ENCODE measurements around the gene SLCO2A1.
A peak's percentile ranks its signal among the peaks of the same experiment; 100 is the strongest.

SLCO2A1 gene

DNA sequence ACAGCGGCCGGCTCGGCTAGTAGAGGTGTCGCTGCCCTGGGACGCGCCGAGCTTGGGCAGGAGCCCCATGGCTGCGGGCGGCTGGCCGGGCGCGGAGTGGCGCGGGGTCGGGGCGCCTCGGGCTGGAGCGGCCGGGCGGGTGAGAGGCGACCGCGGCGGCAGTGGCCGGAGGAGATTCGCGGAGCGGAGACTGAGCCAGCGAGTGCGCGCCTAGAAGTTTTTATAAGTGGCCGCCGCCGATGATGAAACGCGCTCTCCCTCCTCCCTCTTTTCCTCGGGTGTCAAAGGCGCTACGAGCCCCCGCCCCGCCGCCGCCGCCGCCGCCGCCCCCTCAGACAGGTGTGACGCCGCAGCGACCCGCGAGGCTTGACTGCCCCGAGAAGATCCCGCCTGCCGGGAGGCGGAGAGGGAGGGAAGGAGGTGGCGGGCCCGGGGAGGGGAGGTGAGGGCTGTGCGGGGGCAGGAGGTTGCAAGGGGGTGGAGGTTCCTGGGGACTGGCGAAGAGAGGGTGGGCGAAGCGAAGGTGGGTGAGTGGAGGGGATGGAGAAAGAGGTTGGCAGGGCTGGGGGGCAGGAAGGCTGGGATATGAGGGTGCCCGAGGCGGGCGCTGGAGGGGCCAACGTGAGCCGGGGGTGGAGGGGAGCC is at the start of gene SLCO2A1 (continued):
- TF ChIP-seq, protein P1, sequence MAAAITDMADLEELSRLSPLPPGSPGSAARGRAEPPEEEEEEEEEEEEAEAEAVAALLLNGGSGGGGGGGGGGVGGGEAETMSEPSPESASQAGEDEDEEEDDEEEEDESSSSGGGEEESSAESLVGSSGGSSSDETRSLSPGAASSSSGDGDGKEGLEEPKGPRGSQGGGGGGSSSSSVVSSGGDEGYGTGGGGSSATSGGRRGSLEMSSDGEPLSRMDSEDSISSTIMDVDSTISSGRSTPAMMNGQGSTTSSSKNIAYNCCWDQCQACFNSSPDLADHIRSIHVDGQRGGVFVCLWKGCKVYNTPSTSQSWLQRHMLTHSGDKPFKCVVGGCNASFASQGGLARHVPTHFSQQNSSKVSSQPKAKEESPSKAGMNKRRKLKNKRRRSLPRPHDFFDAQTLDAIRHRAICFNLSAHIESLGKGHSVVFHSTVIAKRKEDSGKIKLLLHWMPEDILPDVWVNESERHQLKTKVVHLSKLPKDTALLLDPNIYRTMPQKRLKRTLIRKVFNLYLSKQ (tag by site-specific recombination; IDR thresholded peaks at IDR 0.05; ENCODE audit: borderline replicate concordance), result no peak
- TF ChIP-seq ZNF121 (tag by site-specific recombination; IDR thresholded peaks at IDR 0.05) (no peak), HOXC10 (CRISPR knock-in tag; IDR thresholded peaks at IDR 0.05) (no peak), ZNF701 (tag by site-specific recombination; IDR thresholded peaks at IDR 0.05) (no peak), TCF7L2 (IDR thresholded peaks at IDR 0.05; ENCODE audit: borderline replicate concordance, low read depth, low read length) (no peak), ZNF184 (tag by site-specific recombination; IDR thresholded peaks at IDR 0.05) (no peak), ZNF677 (tag by site-specific recombination; IDR thresholded peaks at IDR 0.05) (0 out of 2 replicates have a peak, but pooled peaks have one; percentile 9), ZNF501 (tag by site-specific recombination; IDR thresholded peaks at IDR 0.05) (no peak), ZNF555 (tag by site-specific recombination; conservative IDR thresholded peaks at IDR 0.05) (no peak), ZNF302 (tag by site-specific recombination; IDR thresholded peaks at IDR 0.05; ENCODE audit: low read depth) (no peak), ZNF843 (tag by site-specific recombination; IDR thresholded peaks at IDR 0.05) (no peak), ZNF561 (tag by site-specific recombination; IDR thresholded peaks at IDR 0.05; ENCODE audit: borderline replicate concordance) (no peak), ZNF76 (tag by site-specific recombination; IDR thresholded peaks at IDR 0.05; ENCODE audit: borderline replicate concordance, low read depth) (0 out of 2 replicates have a peak, but pooled peaks have one; percentile 35), ZIC2 (tag by site-specific recombination; IDR thresholded peaks at IDR 0.05) (no peak), GLI4 (tag by site-specific recombination; IDR thresholded peaks at IDR 0.05) (0 out of 2 replicates have a peak, but pooled peaks have one; percentile 29), RBAK (tag by site-specific recombination; IDR thresholded peaks at IDR 0.05) (no peak), ZNF354C (tag by site-specific recombination; IDR thresholded peaks at IDR 0.05; ENCODE audit: borderline replicate concordance, low read depth) (no peak), ZNF48 (tag by site-specific recombination; IDR thresholded peaks at IDR 0.05) (no peak), ZNF629 (tag by site-specific recombination; IDR thresholded peaks at IDR 0.05) (no peak), ZNF155 (tag by site-specific recombination; IDR thresholded peaks at IDR 0.05) (no peak), ZNF473 (tag by site-specific recombination; IDR thresholded peaks at IDR 0.05) (no peak)
- TF ChIP-seq, protein P2, sequence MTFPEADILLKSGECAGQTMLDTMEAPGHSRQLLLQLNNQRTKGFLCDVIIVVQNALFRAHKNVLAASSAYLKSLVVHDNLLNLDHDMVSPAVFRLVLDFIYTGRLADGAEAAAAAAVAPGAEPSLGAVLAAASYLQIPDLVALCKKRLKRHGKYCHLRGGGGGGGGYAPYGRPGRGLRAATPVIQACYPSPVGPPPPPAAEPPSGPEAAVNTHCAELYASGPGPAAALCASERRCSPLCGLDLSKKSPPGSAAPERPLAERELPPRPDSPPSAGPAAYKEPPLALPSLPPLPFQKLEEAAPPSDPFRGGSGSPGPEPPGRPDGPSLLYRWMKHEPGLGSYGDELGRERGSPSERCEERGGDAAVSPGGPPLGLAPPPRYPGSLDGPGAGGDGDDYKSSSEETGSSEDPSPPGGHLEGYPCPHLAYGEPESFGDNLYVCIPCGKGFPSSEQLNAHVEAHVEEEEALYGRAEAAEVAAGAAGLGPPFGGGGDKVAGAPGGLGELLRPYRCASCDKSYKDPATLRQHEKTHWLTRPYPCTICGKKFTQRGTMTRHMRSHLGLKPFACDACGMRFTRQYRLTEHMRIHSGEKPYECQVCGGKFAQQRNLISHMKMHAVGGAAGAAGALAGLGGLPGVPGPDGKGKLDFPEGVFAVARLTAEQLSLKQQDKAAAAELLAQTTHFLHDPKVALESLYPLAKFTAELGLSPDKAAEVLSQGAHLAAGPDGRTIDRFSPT (tag by site-specific recombination; IDR thresholded peaks at IDR 0.05), result peak; percentile 58; the same call in 1 of the 2 replicates
- TF ChIP-seq, protein P3, sequence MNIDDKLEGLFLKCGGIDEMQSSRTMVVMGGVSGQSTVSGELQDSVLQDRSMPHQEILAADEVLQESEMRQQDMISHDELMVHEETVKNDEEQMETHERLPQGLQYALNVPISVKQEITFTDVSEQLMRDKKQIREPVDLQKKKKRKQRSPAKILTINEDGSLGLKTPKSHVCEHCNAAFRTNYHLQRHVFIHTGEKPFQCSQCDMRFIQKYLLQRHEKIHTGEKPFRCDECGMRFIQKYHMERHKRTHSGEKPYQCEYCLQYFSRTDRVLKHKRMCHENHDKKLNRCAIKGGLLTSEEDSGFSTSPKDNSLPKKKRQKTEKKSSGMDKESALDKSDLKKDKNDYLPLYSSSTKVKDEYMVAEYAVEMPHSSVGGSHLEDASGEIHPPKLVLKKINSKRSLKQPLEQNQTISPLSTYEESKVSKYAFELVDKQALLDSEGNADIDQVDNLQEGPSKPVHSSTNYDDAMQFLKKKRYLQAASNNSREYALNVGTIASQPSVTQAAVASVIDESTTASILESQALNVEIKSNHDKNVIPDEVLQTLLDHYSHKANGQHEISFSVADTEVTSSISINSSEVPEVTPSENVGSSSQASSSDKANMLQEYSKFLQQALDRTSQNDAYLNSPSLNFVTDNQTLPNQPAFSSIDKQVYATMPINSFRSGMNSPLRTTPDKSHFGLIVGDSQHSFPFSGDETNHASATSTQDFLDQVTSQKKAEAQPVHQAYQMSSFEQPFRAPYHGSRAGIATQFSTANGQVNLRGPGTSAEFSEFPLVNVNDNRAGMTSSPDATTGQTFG (tag by site-specific recombination; IDR thresholded peaks at IDR 0.05; ENCODE audit: borderline replicate concordance), result no peak
- TF ChIP-seq, protein P4, sequence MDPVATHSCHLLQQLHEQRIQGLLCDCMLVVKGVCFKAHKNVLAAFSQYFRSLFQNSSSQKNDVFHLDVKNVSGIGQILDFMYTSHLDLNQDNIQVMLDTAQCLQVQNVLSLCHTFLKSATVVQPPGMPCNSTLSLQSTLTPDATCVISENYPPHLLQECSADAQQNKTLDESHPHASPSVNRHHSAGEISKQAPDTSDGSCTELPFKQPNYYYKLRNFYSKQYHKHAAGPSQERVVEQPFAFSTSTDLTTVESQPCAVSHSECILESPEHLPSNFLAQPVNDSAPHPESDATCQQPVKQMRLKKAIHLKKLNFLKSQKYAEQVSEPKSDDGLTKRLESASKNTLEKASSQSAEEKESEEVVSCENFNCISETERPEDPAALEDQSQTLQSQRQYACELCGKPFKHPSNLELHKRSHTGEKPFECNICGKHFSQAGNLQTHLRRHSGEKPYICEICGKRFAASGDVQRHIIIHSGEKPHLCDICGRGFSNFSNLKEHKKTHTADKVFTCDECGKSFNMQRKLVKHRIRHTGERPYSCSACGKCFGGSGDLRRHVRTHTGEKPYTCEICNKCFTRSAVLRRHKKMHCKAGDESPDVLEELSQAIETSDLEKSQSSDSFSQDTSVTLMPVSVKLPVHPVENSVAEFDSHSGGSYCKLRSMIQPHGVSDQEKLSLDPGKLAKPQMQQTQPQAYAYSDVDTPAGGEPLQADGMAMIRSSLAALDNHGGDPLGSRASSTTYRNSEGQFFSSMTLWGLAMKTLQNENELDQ (tag by site-specific recombination; IDR thresholded peaks at IDR 0.05; ENCODE audit: low read depth), result no peak
- TF ChIP-seq, protein P5, sequence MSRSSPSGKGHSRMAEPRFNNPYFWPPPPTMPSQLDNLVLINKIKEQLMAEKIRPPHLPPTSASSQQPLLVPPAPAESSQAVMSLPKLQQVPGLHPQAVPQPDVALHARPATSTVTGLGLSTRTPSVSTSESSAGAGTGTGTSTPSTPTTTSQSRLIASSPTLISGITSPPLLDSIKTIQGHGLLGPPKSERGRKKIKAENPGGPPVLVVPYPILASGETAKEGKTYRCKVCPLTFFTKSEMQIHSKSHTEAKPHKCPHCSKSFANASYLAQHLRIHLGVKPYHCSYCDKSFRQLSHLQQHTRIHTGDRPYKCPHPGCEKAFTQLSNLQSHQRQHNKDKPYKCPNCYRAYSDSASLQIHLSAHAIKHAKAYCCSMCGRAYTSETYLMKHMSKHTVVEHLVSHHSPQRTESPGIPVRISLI (tag by site-specific recombination; IDR thresholded peaks at IDR 0.05), result no peak
- TF ChIP-seq, protein P6, sequence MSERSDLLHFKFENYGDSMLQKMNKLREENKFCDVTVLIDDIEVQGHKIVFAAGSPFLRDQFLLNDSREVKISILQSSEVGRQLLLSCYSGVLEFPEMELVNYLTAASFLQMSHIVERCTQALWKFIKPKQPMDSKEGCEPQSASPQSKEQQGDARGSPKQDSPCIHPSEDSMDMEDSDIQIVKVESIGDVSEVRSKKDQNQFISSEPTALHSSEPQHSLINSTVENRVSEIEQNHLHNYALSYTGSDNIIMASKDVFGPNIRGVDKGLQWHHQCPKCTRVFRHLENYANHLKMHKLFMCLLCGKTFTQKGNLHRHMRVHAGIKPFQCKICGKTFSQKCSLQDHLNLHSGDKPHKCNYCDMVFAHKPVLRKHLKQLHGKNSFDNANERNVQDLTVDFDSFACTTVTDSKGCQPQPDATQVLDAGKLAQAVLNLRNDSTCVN (tag by site-specific recombination; optimal IDR thresholded peaks at IDR 0.05), result peak; percentile 50
- TF ChIP-seq, protein P7, sequence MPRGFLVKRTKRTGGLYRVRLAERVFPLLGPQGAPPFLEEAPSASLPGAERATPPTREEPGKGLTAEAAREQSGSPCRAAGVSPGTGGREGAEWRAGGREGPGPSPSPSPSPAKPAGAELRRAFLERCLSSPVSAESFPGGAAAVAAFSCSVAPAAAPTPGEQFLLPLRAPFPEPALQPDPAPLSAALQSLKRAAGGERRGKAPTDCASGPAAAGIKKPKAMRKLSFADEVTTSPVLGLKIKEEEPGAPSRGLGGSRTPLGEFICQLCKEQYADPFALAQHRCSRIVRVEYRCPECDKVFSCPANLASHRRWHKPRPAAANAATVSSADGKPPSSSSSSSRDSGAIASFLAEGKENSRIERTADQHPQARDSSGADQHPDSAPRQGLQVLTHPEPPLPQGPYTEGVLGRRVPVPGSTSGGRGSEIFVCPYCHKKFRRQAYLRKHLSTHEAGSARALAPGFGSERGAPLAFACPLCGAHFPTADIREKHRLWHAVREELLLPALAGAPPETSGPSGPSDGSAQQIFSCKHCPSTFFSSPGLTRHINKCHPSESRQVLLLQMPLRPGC (tag by site-specific recombination; IDR thresholded peaks at IDR 0.05), result no peak
